Ishikawa (cell line): ENCODE data around the gene MIPOL1.

Source experiments
- FOXM1 ChIP-seq: IDR thresholded peaks from 2 replicates; pipeline ENCODE4 v1.6.1; 2012; ENCODE audit warnings: low read depth, borderline replicate concordance
- MAX ChIP-seq: IDR thresholded peaks from 2 replicates; pipeline ENCODE4 v1.6.1; 2012
- RAD21 ChIP-seq: IDR thresholded peaks from 2 replicates; pipeline ENCODE4 v1.6.1; 2012; ENCODE audit warnings: low read depth
- TAF1 ChIP-seq: IDR thresholded peaks from 2 replicates; pipeline ENCODE4 v1.6.1; 2012; ENCODE audit warnings: low read depth, mild to moderate bottlenecking
- TEAD4 ChIP-seq: IDR thresholded peaks from 2 replicates; pipeline ENCODE4 v1.6.1; 2012

- no peak for TF ChIP-seq TAF1
- no peak for TF ChIP-seq TEAD4
- TF ChIP-seq MAX: no peak
- TF ChIP-seq FOXM1: no peak
- TF ChIP-seq RAD21: no peak
Measured at GRCh38 chr14:37275963-37276362, 78.2 kb downstream of the MIPOL1 start.
